HepG2 (cell line): ENCODE measurements around the gene ATP10A. TPM values are rescaled to one million over a fixed set of nuclear protein-coding genes. Genes with fewer than 3 reads are reported as not detected.

Experiments used
- ATAC-seq: fragments of 200-7000 bp; cut with Tn5 transposase; 3 replicates; pipeline ENCODE4 v1.9.1; 2020; ENCODE audit warnings: mild to moderate bottlenecking, moderate library complexity
- BruUV-seq: library from RNA; stranded (reverse); fragments of 400-500 nt; replicated peaks from 2 replicates; lab custom pipeline; 2021; lab: Mats Ljungman, UMichigan
- CTCF ChIA-PET: fragments of 300-600 bp; formaldehyde crosslinking; extraction: SDS; loops from one replicate; lab custom pipeline; 2021; ENCODE audit warnings: low total read pairs, inconsistent platforms, low intra/inter-chr PET ratio; lab: Yijun Ruan, JAX
- POLR2A ChIA-PET: fragments of 350-600 bp; sonication (Branson Sonifier 250); formaldehyde crosslinking; loops from one replicate; lab custom pipeline; 2020; ENCODE audit warnings: antibody characterized with exemption, inconsistent platforms; lab: Yijun Ruan, JAX
- DNase-seq: peaks from one replicate; pipeline ENCODE4 v3.0.0-alpha.2; 2015; ENCODE audit warnings: low spot score
- FAIRE-seq: peaks from 3 replicates; lab custom pipeline; 2011; peaks lifted over from hg19 to GRCh38; lab: Jason Lieb, UNC
- H2AFZ ChIP-seq: one replicate; pipeline ENCODE4 v1.6.1; 2011; ENCODE audit warnings: low read length, inconsistent platforms
- H3K27ac ChIP-seq: fragments of 300-600 bp; 3 replicates; pipeline ENCODE4 v1.8.0; 2011; ENCODE audit warnings: mixed run types, mild to moderate bottlenecking, mixed read lengths, low read length, inconsistent platforms; ENCODE audit not compliant: insufficient read depth; ENCODE audit errors: extremely low read length
- H3K27me3 ChIP-seq, 2 experiments: fragments of 200-600 bp in 1 of 2; 2 replicates in 1 of 2; 3 replicates in 1 of 2; pipeline versions ENCODE4 v1.6.0 to v1.8.0; 2011; ENCODE audit warnings: low read length in 2 of 2, mild to moderate bottlenecking in 2 of 2, moderate library complexity in 2 of 2, inconsistent platforms in 1 of 2; ENCODE audit not compliant: insufficient read depth in 2 of 2, control insufficient read depth in 1 of 2
- H3K36me3 ChIP-seq, 2 experiments: fragments of 200-600 bp in 1 of 2; replicated peaks in 1 of 2; 2 replicates in 1 of 2; 3 replicates in 1 of 2; pipeline versions ENCODE4 v1.5.1 to v1.8.0; 2011; ENCODE audit warnings: low read length in 2 of 2, inconsistent platforms in 1 of 2; ENCODE audit not compliant: insufficient read depth in 2 of 2, control insufficient read depth in 1 of 2
- H3K4me1 ChIP-seq: 2 replicates; pipeline ENCODE4 v1.5.1; 2012; ENCODE audit warnings: low read length, inconsistent platforms; ENCODE audit not compliant: insufficient read depth
- H3K4me2 ChIP-seq: 2 replicates; pipeline ENCODE4 v1.6.0; 2011; ENCODE audit warnings: low read depth, low read length, inconsistent platforms
- H3K4me3 ChIP-seq, 3 experiments: fragments of 200-600 bp in 1 of 3; sonication (generic), shearing (Covaris generic) in 1 of 3; replicated peaks in 1 of 3; 2 replicates each; pipeline ENCODE4 v1.5.1; 2011 to 2016; ENCODE audit warnings: low read length in 3 of 3, inconsistent platforms in 2 of 3, low read depth in 2 of 3, mild to moderate bottlenecking in 2 of 3, control low read depth in 1 of 3, mixed read lengths in 1 of 3; ENCODE audit not compliant: insufficient read depth in 1 of 3
- H3K79me2 ChIP-seq: one replicate; pipeline ENCODE4 v1.6.1; 2011; ENCODE audit warnings: low read length, inconsistent platforms; ENCODE audit not compliant: insufficient read depth
- H3K9ac ChIP-seq: 2 replicates; pipeline ENCODE4 v1.6.0; 2011; ENCODE audit warnings: mild to moderate bottlenecking, low read depth, low read length, inconsistent platforms; ENCODE audit not compliant: insufficient read depth
- H3K9me3 ChIP-seq: 2 replicates; pipeline ENCODE4 v1.5.1; 2012; ENCODE audit warnings: mild to moderate bottlenecking, low read length
- H4K20me1 ChIP-seq: 2 replicates; pipeline ENCODE4 v1.6.0; 2011; ENCODE audit warnings: inconsistent platforms, mild to moderate bottlenecking, low read length, moderate library complexity; ENCODE audit not compliant: insufficient read depth
- ATM ChIP-seq: fragments of 450-650 bp; IDR thresholded peaks from 2 replicates; pipeline ENCODE4 v1.7.1; 2017; ENCODE audit warnings: mild to moderate bottlenecking, borderline replicate concordance
- CBX5 ChIP-seq: sonication (generic); formaldehyde crosslinking; IDR thresholded peaks from 2 replicates; pipeline ENCODE4 v1.4.0; 2020; ENCODE audit warnings: missing genetic modification reagents, borderline replicate concordance
- CHD4 ChIP-seq: fragments of 200-600 bp; sonication (generic); IDR thresholded peaks from 2 replicates; pipeline ENCODE4 v1.7.0; 2017; ENCODE audit warnings: mild to moderate bottlenecking, low read length, borderline replicate concordance
- FUBP1 ChIP-seq: sonication (generic); formaldehyde crosslinking; IDR thresholded peaks from 2 replicates; pipeline ENCODE4 v1.5.1; 2020; ENCODE audit warnings: missing genetic modification reagents, mild to moderate bottlenecking, borderline replicate concordance
- NCOA2 ChIP-seq: sonication (generic); formaldehyde crosslinking; IDR thresholded peaks from 2 replicates; pipeline ENCODE4 v1.8.0; 2022; ENCODE audit warnings: inconsistent platforms
- ZFP91 ChIP-seq: sonication (generic); formaldehyde crosslinking; IDR thresholded peaks from 2 replicates; pipeline ENCODE4 v1.9.0; 2022; ENCODE audit warnings: missing genetic modification reagents, mild to moderate bottlenecking, borderline replicate concordance
- ZNF224 ChIP-seq: sonication (generic); formaldehyde crosslinking; IDR thresholded peaks from 2 replicates; pipeline ENCODE4 v1.5.0; 2020; ENCODE audit warnings: mild to moderate bottlenecking, missing genetic modification reagents
- ZNF225 ChIP-seq: sonication (generic); formaldehyde crosslinking; IDR thresholded peaks from 2 replicates; pipeline ENCODE4 v1.4.0; 2020; ENCODE audit warnings: mild to moderate bottlenecking, missing genetic modification reagents
- ZNF275 ChIP-seq: sonication (generic); formaldehyde crosslinking; IDR thresholded peaks from 2 replicates; pipeline ENCODE4 v1.8.0; 2022; ENCODE audit warnings: missing genetic modification reagents, mild to moderate bottlenecking, inconsistent platforms, borderline replicate concordance
- ZNF317 ChIP-seq: sonication (generic); formaldehyde crosslinking; IDR thresholded peaks from 2 replicates; pipeline ENCODE4 v1.5.0; 2020; ENCODE audit warnings: mild to moderate bottlenecking, missing genetic modification reagents
- ZNF331 ChIP-seq: sonication (generic); formaldehyde crosslinking; IDR thresholded peaks from 2 replicates; pipeline ENCODE4 v1.4.0; 2020; ENCODE audit warnings: missing genetic modification reagents
- ZNF556 ChIP-seq: sonication (generic); formaldehyde crosslinking; IDR thresholded peaks from 2 replicates; pipeline ENCODE4 v1.4.0; 2020; ENCODE audit warnings: mild to moderate bottlenecking, missing genetic modification reagents, borderline replicate concordance
- WGBS: methylation state at CpG from one replicate; pipeline ENCODE4 v1.1.6; 2017; ENCODE audit warnings: low lambda C conversion rate; 5-methylcytosine and 5-hydroxymethylcytosine counted together
- in situ Hi-C: cut with HindIII; loops from 2 replicates; pipeline ENCODE4 v1.10.0; 2017; ENCODE audit warnings: low pct_unique_long_range_greater_than_20kb; ENCODE audit not compliant: extremely low pct_ligation_motif_present
- intact Hi-C: fragments of 100-400 bp; cut with micrococcal nuclease; formaldehyde crosslinking; loops from one replicate; pipeline ENCODE4 v1.10.0; 2022; ENCODE audit not compliant: unreplicated experiment
- polyA plus RNA-seq, 8 experiments: library from polyadenylated mRNA; depleted of rRNA in 3 of 8; stranded (reverse) in 7 of 8; unstranded in 1 of 8; fragments of >200 nt; fragmentation: Illumina TruSeq in 4 of 8; extraction: Trizol in 4 of 8; gene quantifications; 2 replicates each; pipeline versions ENCODE4 v1.2.1 to v1.2.3, GENCODE V29; 2011 to 2016; ENCODE audit warnings: low read depth in 4 of 8, missing spikeins in 1 of 8, mixed read lengths in 1 of 8; ENCODE audit not compliant: insufficient read depth in 1 of 8
- total RNA-seq, 5 experiments: library from RNA; depleted of rRNA; stranded (reverse); fragments of >200 nt; fragmentation: Illumina TruSeq; extraction: Trizol; gene quantifications; 2 replicates each; pipeline ENCODE4 v1.2.3, GENCODE V29; 2016; ENCODE audit warnings: low read depth in 1 of 5
- TF ChIP-seq, protein P1 (sequence below): sonication (generic); formaldehyde crosslinking; IDR thresholded peaks from 2 replicates; pipeline ENCODE4 v1.8.0; 2022; ENCODE audit warnings: mild to moderate bottlenecking, missing genetic modification reagents, moderate library complexity
- TF ChIP-seq, protein P2 (sequence below): sonication (generic); formaldehyde crosslinking; IDR thresholded peaks from 2 replicates; pipeline ENCODE4 v1.5.0; 2020; ENCODE audit warnings: mild to moderate bottlenecking, missing genetic modification reagents

Gene ATP10A
- total and polyA plus RNA-seq, 2 of the 13 experiments (the other 11 are each of a cell fraction or from before 2014, with no cell fraction given): 0.58 to 4.2 TPM

- ATAC-seq (no peak), FAIRE-seq (no peak), DNase-seq (no peak)
- H3K4me3 ChIP-seq: no peak overlapping the region
- CTCF ChIA-PET: no interaction called here
- H3K27me3 ChIP-seq: no peaks in the 10 kb centered on the region
- in situ Hi-C loops: no loop called here
- H3K9ac ChIP-seq: no peak overlapping the region
- BruUV-seq: no TSS peak
- H4K20me1 ChIP-seq: no peaks in the 10 kb centered on the region
- no peaks in the 10 kb centered on the region for H3K9me3 ChIP-seq
- no peak overlapping the region for H2AFZ ChIP-seq
- POLR2A ChIA-PET: no interaction called here
- no peak overlapping the region for H3K4me2 ChIP-seq
- no peak overlapping the region for H3K27ac ChIP-seq
- no peaks in the 10 kb centered on the region for H3K36me3 ChIP-seq
- H3K79me2 ChIP-seq: no peaks in the 10 kb centered on the region
- no peaks in the 10 kb centered on the region for H3K4me1 ChIP-seq
- 59% methylated on average over 12 of the region's 19 CpGs for WGBS
- intact Hi-C loops: loop anchor here (5.0 kb wide), 1 partner anchor 425 kb away; no protein-coding TSS in a partner anchor
- TF ChIP-seq ZNF275 (CRISPR knock-in tag): no peak
- no peak for TF ChIP-seq ATM
- no peak for TF ChIP-seq ZNF225 (CRISPR knock-in tag)
- TF ChIP-seq, protein P1, sequence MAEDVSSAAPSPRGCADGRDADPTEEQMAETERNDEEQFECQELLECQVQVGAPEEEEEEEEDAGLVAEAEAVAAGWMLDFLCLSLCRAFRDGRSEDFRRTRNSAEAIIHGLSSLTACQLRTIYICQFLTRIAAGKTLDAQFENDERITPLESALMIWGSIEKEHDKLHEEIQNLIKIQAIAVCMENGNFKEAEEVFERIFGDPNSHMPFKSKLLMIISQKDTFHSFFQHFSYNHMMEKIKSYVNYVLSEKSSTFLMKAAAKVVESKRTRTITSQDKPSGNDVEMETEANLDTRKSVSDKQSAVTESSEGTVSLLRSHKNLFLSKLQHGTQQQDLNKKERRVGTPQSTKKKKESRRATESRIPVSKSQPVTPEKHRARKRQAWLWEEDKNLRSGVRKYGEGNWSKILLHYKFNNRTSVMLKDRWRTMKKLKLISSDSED (CRISPR knock-in tag): no peak
- no peak for TF ChIP-seq CBX5 (CRISPR knock-in tag)
- TF ChIP-seq ZFP91: no peak
- no peak for TF ChIP-seq ZNF224 (CRISPR knock-in tag)
- no peak for TF ChIP-seq ZNF331
- no peak for TF ChIP-seq ZNF317 (CRISPR knock-in tag)
- TF ChIP-seq, protein P2, sequence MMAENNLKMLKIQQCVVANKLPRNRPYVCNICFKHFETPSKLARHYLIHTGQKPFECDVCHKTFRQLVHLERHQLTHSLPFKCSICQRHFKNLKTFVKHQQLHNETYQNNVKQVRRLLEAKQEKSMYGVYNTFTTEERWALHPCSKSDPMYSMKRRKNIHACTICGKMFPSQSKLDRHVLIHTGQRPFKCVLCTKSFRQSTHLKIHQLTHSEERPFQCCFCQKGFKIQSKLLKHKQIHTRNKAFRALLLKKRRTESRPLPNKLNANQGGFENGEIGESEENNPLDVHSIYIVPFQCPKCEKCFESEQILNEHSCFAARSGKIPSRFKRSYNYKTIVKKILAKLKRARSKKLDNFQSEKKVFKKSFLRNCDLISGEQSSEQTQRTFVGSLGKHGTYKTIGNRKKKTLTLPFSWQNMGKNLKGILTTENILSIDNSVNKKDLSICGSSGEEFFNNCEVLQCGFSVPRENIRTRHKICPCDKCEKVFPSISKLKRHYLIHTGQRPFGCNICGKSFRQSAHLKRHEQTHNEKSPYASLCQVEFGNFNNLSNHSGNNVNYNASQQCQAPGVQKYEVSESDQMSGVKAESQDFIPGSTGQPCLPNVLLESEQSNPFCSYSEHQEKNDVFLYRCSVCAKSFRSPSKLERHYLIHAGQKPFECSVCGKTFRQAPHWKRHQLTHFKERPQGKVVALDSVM: no peak
- no peak for TF ChIP-seq NCOA2 (CRISPR knock-in tag)
- TF ChIP-seq ZNF556: no peak
- TF ChIP-seq CHD4: no peak
- no peak for TF ChIP-seq FUBP1
Observed at GRCh38 chr15:25701721-25702465, 161.2 kb downstream of the ATP10A start.
